DMS114 treated with DMSO at 0.1 percent for 48 hours (cell line): Measurements from ENCODE around the gene HSDL2.
A peak's percentile ranks its signal among the peaks of the same experiment; 100 is the strongest.
"Not testable (repeated sequence)": the region's sequence is repeated elsewhere in the genome, so short reads cannot be mapped to it uniquely, and the experiment has no call there.

Source experiments
- DNase-seq: peaks from one replicate; lab custom pipeline; 2025; ENCODE audit not compliant: unreplicated experiment; lab: John Stamatoyannopoulos, UW

The HSDL2 gene

GRCh38 chr9:112365257-112365656 lies 14.7 kb upstream of the HSDL2 start:
- not testable (repeated sequence) for DNase-seq

DNA sequence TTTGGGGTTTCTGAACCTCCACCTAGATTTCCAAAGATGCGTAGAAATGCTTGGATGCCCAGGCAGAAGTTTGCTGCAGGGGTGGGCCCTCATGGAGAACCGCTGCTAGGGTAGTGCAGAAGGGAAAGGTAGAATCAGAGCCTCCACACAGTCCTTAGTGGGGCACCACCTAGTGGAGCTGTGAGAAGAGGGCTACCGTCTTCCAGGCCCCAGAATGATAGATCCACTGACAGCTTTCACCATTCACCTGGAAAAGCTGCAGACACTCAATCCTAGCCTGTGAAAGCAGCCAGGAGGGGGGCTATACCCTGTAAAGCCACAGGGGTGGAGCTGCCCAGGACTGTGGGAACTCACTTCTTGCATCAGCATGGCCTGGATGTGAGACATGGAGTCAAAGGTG lies 13.3 kb upstream of the HSDL2 start:
- no peak for DNase-seq

GRCh38 chr9:112367465-112367864 lies 12.4 kb upstream of the HSDL2 start:
- no peak for DNase-seq

- no peak for DNase-seq
Observed at GRCh38 chr9:112369817-112370216, 10.1 kb upstream of the HSDL2 start.

GRCh38 chr9:112371060-112371459 lies 8.8 kb upstream of the HSDL2 start:
- DNase-seq: no peak

GRCh38 chr9:112373666-112374065 lies 6.2 kb upstream of the HSDL2 start:
- not testable (repeated sequence) for DNase-seq

GRCh38 chr9:112374232-112374631 lies 5.7 kb upstream of the HSDL2 start:
- not testable (repeated sequence) for DNase-seq

DNA sequence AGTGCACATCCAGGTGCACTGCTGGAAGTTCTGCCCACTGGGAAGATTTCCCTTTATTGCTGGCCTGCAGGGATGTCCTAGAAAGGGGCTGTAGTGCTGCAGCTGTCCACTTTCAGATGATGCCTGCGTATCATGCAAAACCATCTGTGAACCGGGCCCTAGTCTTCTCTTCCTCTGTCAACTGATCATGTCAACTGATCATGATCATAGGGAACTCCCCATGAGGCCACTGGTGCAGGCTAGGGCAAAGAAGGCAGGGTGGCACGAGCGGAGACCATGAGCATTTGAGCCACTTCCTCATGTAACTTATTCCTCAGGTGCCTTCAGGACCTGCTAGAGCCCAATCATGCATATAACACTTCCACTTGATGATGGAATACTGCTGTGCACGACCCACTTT lies 4.5 kb upstream of the HSDL2 start:
- DNase-seq: no peak

GRCh38 chr9:112377087-112377486 lies 2.8 kb upstream of the HSDL2 start:
- DNase-seq: no peak

DNA sequence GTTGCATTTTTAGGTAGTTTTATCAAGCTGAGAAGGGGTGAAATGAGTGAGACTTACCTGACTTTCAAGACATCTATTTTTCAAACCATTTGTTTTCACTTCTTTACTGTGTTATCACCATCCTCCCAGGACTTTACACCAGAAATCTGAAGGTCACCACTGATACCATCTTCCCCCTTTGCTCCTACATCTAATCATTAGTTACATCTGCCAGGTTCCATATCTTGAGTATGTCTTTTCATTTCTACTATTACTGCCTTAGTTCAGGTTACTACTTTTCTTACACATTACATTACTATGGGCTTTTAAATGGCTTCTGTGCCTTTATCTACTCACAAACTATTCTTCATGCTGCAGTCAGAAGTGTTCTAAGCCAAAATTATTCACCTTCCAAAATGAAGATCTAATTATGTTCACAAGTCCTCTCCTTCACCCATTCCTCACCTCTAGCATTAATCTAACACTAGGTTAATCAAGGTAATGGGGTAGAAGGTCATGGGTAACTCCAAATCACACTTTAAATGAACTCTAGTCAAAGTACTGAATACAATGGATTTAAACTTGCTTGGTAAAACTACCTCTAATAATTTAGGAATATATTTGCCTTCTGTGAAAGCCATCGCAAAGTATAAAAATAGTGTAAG lies 2.1 kb upstream of the HSDL2 start:
- DNase-seq: no peak

- no peak for DNase-seq
Observed at GRCh38 chr9:112378328-112379176, 1.4 kb upstream of the HSDL2 start.

GRCh38 chr9:112379177-112380101 lies 469 bp upstream of the HSDL2 start:
- DNase-seq: peak; percentile 94

DNA sequence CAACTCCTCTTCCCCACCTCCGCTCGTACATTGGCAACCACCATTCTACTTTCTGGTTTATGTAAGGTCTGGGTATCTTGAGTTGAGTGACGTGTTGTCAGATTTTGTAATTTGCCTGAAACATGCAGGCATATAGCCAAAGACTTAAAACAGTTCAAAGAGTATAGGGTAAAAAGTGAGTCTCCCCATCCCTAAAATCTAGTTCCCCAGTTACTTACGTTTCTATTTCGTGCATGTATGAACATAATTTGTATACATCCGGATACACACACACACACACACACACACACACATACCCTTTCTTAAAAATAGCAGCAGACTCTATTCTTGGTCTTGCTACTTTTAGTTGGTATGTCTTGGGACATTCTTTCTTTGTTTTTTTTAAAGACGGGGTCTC lies 915 bp downstream of the HSDL2 start:
- peak; percentile 19 for DNase-seq

DNA sequence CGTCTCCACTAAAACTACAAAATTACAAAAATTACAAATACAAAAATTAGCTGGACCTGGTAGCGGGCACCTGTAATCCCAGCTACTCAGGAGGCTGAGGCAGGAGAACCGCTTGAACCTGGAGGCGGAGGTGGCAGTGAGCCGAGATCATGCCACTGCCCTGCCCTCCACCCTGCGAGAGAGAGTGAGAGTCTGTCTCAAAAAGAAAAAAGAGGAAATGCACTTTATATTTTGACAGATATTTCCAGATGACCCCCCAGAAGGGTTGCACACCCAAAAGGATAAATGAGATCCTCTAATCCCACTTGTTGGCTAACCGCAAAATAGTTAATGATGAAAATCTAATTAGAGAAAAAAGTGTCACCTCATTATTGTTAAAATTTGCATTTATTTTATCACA lies 2.2 kb downstream of the HSDL2 start:
- no peak for DNase-seq

- DNase-seq: no peak
Observed at GRCh38 chr9:112382501-112383364, 2.8 kb downstream of the HSDL2 start.

GRCh38 chr9:112384219-112384618 lies 4.3 kb downstream of the HSDL2 start:
- DNase-seq: no peak

DNA sequence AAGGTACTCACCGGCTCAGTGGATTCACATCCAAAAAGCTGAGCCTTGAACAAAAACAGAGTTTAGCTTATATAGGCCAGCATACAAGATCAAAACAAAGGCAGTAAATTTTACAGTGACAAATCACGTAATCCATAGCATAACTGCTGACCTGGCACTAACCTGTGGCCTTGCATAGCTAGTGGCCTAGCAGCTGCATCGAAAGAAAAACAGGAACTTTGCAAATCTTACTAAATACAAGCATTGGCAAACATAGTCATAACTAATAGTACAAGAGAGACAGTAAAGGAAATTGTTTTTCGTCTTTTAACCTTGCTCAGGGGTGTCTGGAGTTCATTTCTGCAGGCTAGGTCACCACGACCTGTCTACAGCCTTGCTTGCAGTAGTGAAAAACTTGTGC lies 4.8 kb downstream of the HSDL2 start:
- no peak for DNase-seq

GRCh38 chr9:112387115-112387514 lies 7.2 kb downstream of the HSDL2 start:
- no peak for DNase-seq

- not testable (repeated sequence) for DNase-seq
Observed at GRCh38 chr9:112389897-112390296, 10.0 kb downstream of the HSDL2 start.

DNA sequence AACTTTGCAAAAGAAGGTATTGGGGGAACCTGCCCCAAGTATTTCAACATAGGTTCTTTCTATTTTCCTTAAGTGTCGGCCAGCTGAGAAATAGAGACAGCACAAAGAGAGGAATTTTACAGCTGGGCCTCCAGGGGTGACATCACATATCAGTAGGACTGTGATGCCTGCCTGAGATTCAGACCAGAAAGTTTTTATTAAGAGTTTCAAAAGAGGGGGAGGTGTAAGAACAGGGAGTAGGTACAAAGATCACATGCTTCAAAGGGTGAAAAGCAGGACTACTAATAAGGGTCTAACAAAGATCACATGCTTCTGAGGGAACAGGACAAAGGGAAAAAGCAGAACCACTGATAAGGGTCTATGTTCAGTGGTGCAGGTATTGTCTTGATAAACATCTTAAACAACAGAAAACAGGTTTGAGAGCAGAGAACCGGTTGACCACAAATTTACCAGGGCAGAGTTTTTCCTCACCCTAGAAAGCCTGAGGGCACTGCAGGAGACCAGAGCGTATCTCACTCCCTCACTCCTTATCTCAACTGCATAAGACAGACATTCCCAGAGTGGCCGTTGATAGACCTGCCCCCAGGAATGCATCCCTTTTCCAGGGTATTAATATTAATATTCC lies 12.1 kb downstream of the HSDL2 start:
- not testable (repeated sequence) for DNase-seq
